Measurements from ENCODE around the gene CDKN2B-AS1.

Gene CDKN2B-AS1

DNA sequence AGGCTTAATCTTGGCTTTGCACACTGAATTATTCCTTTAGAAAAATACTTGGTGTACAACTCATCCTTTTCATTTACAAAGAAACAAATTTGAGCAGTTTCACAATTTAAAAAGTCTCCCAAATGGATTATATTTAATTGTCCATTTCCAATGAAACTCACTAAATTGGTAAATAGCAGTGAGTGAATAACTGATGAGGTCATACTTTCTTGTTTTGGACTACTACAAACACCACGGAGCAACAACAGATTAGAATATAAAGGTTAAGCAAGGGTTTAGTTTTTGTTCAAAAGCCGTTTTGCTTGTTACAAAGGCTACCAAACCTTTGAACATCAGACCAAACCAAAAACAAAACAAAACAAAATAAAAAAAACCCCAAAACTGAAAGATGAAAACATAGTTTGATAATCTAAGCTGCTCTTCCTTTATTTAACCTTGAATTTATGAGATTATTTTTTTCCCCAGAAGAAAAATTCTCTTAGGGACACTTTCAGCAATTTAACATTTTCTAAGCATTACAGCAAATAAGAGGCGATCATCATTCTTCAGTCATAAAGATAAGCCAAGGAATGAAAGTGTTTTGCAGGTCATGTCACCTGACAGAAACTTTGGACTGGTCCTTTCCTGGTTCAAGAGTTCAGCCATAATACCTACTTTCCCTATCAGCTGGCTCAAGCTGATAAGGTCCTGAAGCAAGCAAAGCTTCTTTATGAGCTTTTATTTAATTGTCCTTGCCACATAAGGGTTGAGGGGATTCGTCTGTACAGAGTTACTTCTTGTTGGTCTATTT, 114.2 kb downstream of the CDKN2B-AS1 start:
- no peak for DNase-seq (ENCODE audit: low read depth)
- H3K4me3 ChIP-seq (ENCODE audit: low read depth, low read length), result no peak overlapping the region

DNA sequence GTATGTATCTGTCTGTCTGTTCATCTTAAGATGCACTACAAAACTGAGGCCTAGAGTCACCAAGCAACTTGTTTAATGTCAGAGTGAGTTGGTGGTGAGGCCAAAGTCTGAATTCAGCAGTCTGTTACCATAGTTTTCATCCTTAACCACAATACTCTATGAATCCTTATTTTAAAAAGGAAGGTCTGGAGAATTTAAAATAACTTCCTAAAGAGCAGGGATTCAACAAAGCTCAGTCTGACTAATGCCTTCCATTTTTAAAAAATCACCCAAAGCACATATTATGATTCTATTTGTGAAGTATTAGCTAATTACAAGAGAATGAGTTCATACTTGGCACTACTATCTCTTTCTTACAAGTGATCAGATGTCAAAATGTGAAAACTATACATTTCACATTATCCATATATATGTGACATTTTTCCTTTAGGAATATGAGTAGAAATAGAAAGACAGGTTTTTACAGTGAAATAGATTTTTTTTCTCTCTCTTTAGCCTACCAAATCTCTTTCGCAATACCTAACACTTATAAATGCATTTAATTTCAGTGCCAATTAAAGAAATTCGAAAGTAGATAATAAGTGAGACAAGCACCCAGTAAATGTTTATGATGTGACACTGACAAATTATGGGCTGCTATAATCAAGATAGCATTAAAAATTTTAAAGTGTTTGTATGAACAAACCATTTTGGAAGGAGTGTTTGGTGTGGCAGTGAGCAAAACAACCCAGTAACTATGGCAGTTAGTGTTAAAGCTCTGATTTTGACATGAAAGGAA, 116.8 kb downstream of the CDKN2B-AS1 start:
- no peak overlapping the region for H3K4me3 ChIP-seq (ENCODE audit: low read depth, low read length)
- no peak for DNase-seq (ENCODE audit: low read depth)

DNA sequence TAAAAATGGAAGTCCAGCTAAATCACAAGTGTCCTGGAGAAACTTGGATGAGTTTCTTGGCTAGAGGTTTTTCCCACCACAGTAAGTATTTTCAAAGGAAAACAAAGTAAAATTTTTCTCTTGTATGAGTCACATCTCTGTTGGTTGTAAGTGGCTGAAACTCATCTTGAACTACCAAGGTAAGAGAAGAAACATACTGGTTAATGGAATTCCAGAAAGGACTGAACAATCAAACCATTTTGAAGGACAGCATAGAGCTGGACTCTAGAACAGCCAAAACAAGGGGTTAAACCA, 117.3 kb downstream of the CDKN2B-AS1 start:
- peak; percentile 49 for DNase-seq (ENCODE audit: low read depth)
- no peak overlapping the region for H3K4me3 ChIP-seq (ENCODE audit: low read depth, low read length)

DNA sequence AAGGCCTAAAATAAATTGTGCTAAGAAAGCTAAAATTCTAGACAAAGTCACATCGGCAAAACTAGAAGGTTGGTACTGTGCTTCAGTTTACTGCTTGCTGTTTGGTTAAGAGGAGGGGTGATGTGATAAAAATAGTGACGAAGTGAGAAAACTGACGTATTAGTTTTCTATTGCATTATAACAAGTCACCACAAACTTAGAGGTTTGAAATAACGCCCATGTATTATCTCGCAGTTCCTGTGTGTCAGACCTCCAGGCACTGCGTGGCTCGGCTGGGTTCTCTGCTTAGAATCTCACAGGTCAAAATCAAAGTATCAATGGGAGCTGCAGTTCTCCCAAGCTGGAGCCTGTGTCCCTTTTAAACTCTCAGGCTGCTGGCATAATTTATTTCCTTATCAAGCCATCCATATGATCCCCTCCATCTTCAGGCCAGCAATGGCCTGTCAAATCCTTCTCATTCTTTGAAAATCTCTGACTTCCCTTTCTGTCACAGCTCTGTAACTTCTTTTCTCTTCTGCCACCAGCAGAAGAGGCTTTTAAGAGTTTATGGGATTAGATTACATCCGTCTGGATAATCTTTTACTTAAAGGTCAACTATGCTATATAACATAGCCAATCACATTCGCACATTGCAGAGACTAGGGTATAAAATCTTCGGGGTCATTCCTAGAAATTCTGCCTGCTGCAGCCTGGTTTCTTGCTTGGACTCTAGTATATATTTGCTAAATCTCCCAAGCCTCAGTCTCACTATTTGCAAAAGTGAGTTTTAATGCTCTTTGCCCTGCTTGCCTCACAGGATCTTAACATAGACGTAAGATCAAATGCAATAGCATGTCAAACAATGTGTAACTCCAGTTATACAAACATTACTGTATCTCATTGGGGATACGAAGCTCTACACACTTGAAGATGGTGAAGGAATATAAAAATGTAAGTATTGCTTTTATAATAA, 118.6 kb downstream of the CDKN2B-AS1 start:
- DNase-seq (ENCODE audit: low read depth), result no peak
- H3K4me3 ChIP-seq (ENCODE audit: low read depth, low read length), result no peak overlapping the region

DNA sequence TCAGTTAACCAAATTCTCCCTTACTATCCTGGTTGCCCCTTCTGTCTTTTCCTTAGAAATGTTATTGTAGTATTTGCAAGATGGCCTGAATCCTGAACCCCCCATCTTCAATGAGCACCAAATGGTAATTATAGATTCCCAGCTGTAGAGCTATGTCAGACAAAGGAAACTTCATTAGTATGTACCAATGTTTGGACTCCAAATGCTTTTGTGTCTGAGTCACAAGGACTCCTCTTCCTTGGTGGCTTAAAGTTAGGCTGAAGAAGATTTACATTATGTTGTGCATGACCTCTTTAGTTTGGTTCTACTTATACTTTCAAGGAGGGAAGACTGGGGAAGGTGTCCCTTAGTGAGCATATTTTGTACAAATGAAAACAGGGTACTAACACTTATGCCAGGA, 120.4 kb downstream of the CDKN2B-AS1 start:
- no peak for DNase-seq (ENCODE audit: low read depth)
- no peak overlapping the region for H3K4me3 ChIP-seq (ENCODE audit: low read depth, low read length)

DNA sequence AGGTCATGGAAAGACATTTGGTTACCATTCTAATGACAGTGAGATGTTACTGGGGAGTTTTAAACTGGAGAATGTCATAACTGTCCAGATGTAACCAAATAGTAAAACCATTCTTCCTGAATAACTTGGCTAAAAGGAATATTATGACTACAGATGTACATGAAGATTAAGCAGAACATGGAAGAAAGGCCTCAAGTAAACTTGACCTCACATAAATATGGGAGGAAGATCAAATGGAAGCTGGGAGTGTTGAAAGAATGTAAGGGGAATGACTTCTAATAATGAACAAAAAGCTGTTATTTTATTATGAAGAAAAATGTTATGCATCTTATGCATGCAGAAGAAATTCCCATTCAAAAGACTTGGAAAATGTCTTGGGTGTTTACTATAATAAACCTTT, 122.2 kb downstream of the CDKN2B-AS1 start:
- DNase-seq (ENCODE audit: low read depth), result no peak
- H3K4me3 ChIP-seq (ENCODE audit: low read depth, low read length), result no peak overlapping the region

DNA sequence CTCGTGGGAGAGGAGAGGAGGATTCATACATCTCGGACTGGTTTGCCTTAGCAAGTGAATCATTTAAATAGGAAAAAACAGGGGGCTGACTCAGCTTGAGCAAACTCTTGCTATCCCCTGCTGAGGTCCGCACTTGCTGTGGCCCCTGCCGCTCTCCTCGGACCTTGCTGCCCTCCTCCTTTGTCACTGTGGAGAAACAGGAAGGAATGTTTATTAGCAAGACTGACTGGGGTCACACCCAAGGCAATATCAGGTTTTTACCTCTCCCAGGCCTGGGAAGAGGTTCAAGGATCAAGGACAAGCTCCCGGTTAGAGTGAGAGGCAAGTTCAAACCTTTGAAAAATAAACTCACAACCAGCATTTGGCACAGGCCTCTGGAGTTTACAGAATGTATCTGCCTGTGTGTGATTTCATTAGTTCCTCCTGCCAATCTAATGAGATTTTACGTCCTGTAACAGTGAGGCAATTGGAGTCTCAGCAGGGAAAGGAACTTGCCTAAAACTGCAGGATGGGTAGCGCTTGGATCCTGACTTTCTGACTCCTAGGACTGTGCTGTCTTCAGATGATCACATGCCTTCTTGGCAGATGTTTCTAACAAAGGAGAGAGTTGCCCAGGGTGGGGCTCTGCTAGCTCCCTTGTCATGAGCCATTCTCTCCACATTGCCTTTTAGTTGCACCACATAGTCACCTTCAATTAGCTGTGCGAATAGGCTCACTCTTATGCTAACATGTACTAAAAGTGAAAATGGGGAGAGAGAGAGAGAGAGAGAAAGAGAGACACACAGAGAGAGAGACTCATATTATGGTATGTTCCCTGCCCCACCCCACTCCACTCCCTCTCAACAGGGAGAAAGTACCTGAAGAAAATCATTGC, 123.2 kb downstream of the CDKN2B-AS1 start:
- peak; percentile 35 for DNase-seq (ENCODE audit: low read depth)
- H3K4me3 ChIP-seq (ENCODE audit: low read depth, low read length), result no peak overlapping the region

DNA sequence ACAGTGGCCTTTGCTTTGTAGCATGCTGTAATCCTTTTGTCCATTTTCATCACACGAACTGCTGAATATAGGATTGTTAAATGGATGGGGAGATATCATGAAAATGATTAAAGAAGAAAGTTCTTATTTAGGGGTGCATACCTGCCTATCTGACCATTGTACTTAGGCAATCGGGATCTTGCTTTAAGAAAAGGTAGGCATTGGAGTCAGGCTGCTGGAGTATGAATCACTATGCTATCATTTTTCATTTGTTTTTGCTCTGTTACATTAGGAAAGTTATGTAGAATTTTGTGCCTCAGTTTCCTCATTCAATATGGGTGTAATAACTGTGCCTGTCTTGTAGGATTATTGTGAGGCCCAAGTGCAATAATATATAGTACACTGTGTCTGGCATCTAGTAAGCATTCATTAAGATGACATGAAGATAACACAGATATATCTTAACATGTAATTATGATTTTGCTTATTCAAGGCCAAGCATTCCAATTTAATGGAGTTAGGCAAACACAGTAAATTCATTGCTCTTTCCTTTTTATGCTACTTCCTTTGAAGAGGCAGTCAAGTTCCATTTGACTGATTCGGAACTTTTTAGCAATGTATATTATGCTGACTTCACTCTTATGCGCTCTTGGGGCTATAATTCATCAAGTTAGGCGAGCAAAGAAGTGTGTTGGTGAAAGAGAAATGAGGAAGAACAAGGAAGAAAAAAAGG, 124.4 kb downstream of the CDKN2B-AS1 start:
- no peak for DNase-seq (ENCODE audit: low read depth)
- no peak overlapping the region for H3K4me3 ChIP-seq (ENCODE audit: low read depth, low read length)

DNA sequence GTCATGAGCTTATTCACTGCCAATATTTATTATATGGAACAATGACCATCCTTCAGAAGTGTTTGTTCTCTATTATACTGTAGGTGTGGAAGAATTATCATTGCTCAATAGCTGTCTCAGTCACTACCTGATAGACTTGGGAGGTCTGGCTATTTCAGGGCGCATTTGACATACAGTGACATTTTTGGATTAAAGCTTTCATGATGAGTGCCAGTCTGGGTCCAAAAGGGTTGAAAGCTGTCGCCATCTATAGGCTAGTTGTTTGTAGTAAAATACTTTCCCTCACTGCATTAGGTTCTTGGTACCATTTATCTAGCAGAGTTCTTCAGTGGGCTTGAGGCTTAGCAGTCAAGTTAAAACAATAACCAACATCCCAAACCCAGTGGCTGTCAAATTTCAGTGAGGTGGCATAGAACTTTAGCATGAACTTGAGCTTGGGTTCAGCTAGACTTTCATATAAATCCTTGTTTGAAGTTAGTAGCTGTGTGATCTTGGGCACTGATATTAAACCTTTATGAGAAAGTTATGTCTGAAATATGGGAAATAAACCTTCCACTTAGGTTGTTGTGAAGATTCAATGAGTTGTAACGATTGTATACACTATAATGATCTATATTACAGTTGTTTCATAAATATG, 125.0 kb downstream of the CDKN2B-AS1 start:
- DNase-seq (ENCODE audit: low read depth), result no peak
- H3K4me3 ChIP-seq (ENCODE audit: low read depth, low read length), result no peak overlapping the region

DNA sequence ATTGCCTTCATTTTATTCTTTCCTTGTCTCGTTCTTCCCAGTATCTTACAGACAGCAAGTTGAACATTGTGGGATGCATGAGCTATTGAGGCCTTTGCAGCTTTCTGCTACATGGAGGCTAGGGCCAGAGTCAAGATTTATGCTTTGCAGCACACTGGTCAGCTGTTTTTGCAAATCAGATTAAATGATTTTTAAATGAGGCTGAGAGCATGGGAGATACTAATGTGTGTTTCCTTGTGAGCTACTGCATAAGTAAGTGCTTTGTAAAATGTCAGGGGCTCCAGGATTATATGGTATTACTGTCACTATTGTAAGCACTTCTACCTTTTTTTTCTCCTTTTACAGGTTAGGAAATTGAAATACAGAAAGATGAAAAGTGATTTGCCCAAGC, 125.6 kb downstream of the CDKN2B-AS1 start:
- no peak for DNase-seq (ENCODE audit: low read depth)
- no peak overlapping the region for H3K4me3 ChIP-seq (ENCODE audit: low read depth, low read length)

DNA sequence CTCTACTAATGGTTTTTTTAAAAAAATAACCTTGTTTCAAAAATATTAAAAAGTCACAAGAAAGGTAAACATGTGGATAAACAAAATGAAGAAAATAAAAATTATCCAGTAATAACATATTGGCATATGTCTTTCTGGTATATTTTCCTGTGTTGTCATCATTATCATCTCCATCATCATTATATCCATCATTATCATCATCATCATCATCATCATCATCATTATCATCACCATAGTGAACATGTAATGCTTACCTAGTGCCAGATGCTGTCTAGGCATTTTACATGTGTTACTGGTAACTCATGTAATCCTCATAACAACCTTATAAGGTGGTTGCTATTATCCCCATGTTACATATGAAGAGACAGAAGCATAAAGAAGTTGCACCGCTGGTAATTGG, 126.0 kb downstream of the CDKN2B-AS1 start:
- no peak for DNase-seq (ENCODE audit: low read depth)
- H3K4me3 ChIP-seq (ENCODE audit: low read depth, low read length), result no peak overlapping the region

DNA sequence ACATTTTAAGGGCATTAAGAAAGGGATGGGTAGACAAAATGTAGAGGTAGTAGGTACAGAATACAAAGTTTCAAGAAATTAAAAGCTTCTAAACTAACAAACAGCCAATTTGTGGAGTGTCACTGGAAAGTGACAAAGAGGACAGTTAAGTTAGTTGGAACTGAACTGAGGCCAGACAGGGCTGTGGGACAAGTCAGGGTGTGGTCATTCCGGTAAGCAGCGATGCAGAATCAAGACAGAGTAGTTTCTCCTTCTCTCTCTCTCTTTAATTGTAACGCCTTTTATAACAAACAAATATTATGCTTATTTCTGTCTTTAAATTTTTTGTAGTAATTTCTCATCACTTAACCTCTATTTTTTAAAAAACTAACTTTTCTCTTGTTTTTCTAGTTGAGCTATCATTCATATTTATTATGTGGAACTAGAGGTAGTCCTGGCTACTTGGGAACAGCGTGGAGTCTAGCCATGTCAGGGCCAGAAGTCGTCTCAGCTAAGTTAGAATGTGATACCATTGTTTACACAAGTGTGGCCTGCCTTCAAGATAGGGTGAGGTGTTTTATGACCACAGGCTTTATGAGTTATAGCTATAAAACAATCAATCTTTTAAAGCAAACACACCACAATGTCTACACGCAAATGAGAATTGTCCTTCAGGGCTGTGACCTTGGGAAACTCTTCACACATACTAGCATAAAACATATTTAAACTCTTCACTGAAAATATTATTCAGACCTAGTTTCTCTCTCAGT, 129.8 kb downstream of the CDKN2B-AS1 start:
- no peak for DNase-seq (ENCODE audit: low read depth)
- no peak overlapping the region for H3K4me3 ChIP-seq (ENCODE audit: low read depth, low read length)

DNA sequence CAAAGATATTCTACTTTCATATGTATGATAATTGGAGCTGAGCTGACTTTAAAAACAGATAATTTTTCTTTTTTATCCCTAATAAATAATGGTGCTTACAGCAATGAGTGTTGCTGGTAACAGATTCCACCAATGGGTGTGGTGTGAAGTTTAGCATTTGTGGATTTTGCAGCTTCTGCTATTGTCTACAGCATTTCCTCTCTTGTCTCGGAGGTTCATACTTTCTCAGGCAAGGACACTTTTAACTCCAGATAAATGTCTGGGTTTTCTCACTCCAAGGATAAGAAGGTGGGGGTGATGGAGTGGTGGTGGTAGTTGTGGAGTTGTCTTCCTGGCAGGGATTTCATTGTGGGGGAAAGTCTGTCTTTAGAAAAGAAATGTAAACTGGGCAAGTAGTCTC, 134.5 kb downstream of the CDKN2B-AS1 start:
- H3K4me3 ChIP-seq (ENCODE audit: low read depth, low read length), result no peak overlapping the region
- DNase-seq (ENCODE audit: low read depth), result no peak

DNA sequence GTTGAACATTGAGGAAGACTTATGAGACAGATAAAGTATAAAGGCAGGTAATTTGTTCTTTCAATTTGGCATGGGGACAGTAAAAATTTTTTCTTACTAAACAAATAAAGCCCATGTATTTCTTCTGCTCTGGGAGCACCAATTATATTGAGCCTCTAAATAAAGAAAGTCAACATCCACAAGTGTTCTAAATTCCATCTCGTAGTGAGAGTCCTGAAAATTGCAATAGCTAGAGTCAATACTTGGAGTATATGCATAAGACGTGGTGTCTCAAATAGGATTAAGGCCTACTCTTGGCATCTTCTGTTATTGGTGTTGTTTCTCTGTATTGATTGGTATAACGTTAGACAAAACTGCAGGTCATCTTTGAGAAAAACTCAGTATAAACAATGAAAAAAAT, 135.0 kb downstream of the CDKN2B-AS1 start:
- no peak for DNase-seq (ENCODE audit: low read depth)
- no peak overlapping the region for H3K4me3 ChIP-seq (ENCODE audit: low read depth, low read length)

DNA sequence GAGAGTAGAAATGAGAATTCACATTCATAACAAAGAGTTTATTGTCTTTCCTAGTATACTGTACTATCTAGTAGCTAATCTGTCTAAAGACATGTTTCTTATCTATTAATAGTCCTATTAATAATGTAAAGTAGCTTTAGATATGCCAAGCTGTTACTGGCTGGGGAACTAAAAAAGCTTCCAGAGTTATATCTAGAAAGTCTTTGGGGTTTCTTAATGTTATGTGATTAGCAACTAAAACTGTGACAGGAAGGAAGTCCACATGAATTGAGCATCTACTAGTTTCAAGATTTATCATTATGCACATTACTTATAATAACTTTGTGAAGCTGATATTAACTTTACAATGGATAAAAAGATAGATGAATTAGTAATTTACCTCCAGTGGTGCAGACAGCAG, 137.2 kb downstream of the CDKN2B-AS1 start:
- no peak for DNase-seq (ENCODE audit: low read depth)
- H3K4me3 ChIP-seq (ENCODE audit: low read depth, low read length), result no peak overlapping the region

DNA sequence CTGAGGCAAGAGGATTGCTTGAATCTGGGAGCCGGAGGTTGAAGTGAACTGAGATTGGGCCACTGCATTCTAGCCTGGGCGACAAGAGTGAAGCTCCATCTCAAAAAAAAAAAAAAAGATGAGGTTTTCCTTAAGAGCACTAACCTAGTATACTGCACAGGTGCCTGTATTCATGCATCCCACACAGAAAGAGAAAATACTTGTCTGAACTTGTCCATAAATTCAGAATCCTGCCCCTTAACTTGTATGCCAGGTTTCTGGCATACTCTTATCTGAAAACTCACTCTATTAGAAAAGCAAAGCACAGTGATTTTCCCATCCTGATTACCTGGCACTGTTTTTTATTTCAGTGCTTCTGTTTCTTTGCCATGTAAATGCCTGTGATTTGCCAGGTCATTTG, 139.8 kb downstream of the CDKN2B-AS1 start:
- DNase-seq (ENCODE audit: low read depth), result no peak
- H3K4me3 ChIP-seq (ENCODE audit: low read depth, low read length), result no peak overlapping the region

DNA sequence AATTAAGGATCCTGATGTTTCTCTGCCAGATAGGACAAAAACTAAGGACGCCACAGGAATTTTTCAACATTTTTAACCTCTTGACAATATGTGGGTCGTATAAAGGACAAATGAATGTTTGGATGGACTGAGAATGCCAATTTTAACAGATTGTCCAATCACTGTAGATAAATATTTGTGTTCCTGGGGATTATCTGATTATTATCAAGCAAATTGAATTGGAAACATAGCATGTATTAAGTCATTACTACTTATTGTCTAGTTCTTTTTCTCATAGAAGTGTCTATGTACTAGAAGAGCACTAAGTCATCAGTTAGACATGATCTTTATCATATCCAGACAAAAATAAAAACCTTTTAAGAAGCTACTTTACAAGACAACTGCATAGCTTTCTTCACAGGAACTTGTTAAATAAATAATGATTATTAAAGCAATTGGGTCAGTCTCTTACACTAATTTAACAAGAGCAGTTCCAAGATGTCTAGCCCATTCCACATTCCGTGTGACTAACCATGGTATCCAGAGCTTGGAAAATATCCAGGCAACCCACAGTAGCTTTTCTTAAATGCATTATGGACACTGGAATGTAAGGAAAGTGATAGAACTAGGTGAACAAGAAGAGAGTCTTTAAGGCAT, 142.0 kb downstream of the CDKN2B-AS1 start:
- DNase-seq (ENCODE audit: low read depth), result peak; percentile 56
- H3K4me3 ChIP-seq (ENCODE audit: low read depth, low read length), result no peak overlapping the region

Measured in skeletal muscle cell (primary cell).